Tibial nerve (tissue), 3 donors: ENCODE measurements around the gene CDH18.

Experiments used
- POLR2A ChIP-seq, 2 donors: fragments of 450-650 bp; IDR thresholded peaks; one replicate each; pipeline ENCODE4 v1.6.1; 2017; ENCODE audit warnings: antibody characterized with exemption in 2 of 2, mild to moderate bottlenecking in 2 of 2, moderate library complexity in 2 of 2
- TF ChIP-seq, protein P1 (sequence below), 5 experiments: fragments of 200-600 bp in 3 of 5; fragments of 450-650 bp in 2 of 5; sonication (generic) in 3 of 5; IDR thresholded peaks; one replicate each; pipeline ENCODE4 v1.5.1; 2016 to 2019; ENCODE audit warnings: antibody characterized with exemption in 5 of 5, mild to moderate bottlenecking in 3 of 5, moderate library complexity in 2 of 5

DNA sequence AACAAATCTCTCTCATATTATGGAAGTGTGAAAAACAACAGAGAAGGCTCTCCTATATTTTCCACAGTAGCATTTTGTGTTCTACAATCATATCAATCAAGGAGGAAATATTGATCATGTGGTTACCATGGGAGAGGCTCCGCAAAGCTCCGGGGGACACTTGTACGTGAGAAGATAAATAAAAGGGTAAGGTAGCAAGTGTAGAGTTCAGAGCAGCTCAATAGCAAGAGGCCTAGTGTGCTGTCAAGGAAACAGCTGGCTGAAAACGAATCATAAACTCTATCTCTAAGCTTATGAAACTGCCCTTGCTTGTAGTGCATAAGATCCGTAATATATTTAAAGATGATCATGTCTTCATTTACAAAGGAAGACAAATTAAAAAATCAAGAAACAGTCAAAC, 57.5 kb downstream of the CDH18 start:
- TF ChIP-seq, protein P1, sequence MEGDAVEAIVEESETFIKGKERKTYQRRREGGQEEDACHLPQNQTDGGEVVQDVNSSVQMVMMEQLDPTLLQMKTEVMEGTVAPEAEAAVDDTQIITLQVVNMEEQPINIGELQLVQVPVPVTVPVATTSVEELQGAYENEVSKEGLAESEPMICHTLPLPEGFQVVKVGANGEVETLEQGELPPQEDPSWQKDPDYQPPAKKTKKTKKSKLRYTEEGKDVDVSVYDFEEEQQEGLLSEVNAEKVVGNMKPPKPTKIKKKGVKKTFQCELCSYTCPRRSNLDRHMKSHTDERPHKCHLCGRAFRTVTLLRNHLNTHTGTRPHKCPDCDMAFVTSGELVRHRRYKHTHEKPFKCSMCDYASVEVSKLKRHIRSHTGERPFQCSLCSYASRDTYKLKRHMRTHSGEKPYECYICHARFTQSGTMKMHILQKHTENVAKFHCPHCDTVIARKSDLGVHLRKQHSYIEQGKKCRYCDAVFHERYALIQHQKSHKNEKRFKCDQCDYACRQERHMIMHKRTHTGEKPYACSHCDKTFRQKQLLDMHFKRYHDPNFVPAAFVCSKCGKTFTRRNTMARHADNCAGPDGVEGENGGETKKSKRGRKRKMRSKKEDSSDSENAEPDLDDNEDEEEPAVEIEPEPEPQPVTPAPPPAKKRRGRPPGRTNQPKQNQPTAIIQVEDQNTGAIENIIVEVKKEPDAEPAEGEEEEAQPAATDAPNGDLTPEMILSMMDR (IDR thresholded peaks at IDR 0.05) = no peak
- TF ChIP-seq POLR2A (IDR thresholded peaks at IDR 0.05) = no peak
